ENCODE results near the gene SIDT2. TPM values are rescaled to one million over a fixed set of nuclear protein-coding genes. Genes with fewer than 3 reads are reported as not detected.

Gene SIDT2
- total RNA-seq, 4 donors from 2014 or later: 72.6 to 132 (median 125) TPM

DNA sequence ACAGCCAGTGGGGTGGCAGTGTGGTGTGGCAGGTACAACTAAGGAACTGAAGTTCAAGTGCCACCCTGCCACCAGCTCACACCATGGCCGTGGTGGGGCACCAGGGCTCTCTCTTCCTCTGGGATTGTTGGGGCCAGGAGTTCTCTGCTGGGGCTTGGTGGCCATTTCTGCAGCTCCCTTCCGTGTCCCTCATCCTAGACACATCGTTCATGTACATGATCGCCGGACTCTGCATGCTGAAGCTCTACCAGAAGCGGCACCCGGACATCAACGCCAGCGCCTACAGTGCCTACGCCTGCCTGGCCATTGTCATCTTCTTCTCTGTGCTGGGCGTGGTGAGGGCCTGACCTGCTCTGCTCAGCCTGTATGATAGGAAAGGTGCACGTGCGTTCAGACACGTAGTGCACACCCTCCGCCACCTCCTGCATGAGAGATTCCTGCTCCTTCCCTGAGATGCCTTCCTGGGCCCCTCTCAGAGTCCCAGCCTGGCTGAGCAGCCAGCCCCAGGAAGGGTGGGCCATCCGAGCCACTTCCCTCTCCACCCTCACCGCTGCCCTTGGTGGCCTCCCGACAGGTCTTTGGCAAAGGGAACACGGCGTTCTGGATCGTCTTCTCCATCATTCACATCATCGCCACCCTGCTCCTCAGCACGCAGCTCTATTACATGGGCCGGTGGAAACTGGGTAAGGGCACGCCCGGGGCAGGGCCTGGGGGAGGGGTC is 13.3 kb downstream of the SIDT2 start:
- Histone ChIP-seq H3K9me3 (no peaks in the 10 kb centered on the region), H3K4me1 (peaks cover 0 to 10% (median 0%) of the 10 kb centered on the region in 4 donors), H3K4me3 (no peak overlapping the region), H3K27me3 (no peaks in the 10 kb centered on the region), H3K27ac (no peak overlapping the region), H3K36me3 (peaks cover 0 to 95% (median 32%) of the 10 kb centered on the region in 3 donors)
- 95% methylated on average over 21 to 26 of the region's 26 CpGs for WGBS, 2 donors
- DNase-seq (ENCODE audit: low spot score in 2 of 2): no peak
- TF ChIP-seq, protein P1, sequence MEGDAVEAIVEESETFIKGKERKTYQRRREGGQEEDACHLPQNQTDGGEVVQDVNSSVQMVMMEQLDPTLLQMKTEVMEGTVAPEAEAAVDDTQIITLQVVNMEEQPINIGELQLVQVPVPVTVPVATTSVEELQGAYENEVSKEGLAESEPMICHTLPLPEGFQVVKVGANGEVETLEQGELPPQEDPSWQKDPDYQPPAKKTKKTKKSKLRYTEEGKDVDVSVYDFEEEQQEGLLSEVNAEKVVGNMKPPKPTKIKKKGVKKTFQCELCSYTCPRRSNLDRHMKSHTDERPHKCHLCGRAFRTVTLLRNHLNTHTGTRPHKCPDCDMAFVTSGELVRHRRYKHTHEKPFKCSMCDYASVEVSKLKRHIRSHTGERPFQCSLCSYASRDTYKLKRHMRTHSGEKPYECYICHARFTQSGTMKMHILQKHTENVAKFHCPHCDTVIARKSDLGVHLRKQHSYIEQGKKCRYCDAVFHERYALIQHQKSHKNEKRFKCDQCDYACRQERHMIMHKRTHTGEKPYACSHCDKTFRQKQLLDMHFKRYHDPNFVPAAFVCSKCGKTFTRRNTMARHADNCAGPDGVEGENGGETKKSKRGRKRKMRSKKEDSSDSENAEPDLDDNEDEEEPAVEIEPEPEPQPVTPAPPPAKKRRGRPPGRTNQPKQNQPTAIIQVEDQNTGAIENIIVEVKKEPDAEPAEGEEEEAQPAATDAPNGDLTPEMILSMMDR (IDR thresholded peaks at IDR 0.05): no peak
- TF ChIP-seq EP300 (IDR thresholded peaks at IDR 0.05) (no peak), POLR2A (IDR thresholded peaks at IDR 0.05) (no peak)

DNA sequence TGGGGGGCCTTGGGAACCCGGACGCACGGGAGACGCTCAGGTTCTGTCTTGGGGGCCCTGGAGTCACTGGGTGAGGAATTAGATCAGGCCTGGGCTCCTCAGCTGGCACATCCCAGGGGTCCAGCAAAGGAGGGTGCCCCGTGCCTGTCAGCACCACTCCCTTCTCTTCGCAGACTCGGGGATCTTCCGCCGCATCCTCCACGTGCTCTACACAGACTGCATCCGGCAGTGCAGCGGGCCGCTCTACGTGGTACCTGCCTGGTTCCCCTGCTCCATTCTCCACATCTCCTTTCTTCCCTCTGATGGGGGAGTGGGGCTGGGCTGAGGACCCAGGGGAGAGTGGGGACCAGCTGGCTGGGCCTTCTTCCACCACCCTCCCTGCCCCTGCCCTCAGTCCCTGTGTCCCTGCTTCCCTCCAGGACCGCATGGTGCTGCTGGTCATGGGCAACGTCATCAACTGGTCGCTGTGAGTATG is 13.9 kb downstream of the SIDT2 start:
- H3K4me3 ChIP-seq: no peak overlapping the region
- H3K27ac ChIP-seq: no peak overlapping the region
- H3K36me3 ChIP-seq: peaks cover 0 to 95% (median 32%) of the 10 kb centered on the region in 3 donors
- no peak for TF ChIP-seq EP300 (IDR thresholded peaks at IDR 0.05)
- H3K27me3 ChIP-seq: no peaks in the 10 kb centered on the region
- no peak for DNase-seq (ENCODE audit: low spot score in 2 of 2)
- H3K4me1 ChIP-seq: peaks cover 0 to 4% (median 0%) of the 10 kb centered on the region in 4 donors
- WGBS, 2 donors: 88 to 94% methylated on average over 13 to 17 of the region's 17 CpGs
- no peaks in the 10 kb centered on the region for H3K9me3 ChIP-seq

DNA sequence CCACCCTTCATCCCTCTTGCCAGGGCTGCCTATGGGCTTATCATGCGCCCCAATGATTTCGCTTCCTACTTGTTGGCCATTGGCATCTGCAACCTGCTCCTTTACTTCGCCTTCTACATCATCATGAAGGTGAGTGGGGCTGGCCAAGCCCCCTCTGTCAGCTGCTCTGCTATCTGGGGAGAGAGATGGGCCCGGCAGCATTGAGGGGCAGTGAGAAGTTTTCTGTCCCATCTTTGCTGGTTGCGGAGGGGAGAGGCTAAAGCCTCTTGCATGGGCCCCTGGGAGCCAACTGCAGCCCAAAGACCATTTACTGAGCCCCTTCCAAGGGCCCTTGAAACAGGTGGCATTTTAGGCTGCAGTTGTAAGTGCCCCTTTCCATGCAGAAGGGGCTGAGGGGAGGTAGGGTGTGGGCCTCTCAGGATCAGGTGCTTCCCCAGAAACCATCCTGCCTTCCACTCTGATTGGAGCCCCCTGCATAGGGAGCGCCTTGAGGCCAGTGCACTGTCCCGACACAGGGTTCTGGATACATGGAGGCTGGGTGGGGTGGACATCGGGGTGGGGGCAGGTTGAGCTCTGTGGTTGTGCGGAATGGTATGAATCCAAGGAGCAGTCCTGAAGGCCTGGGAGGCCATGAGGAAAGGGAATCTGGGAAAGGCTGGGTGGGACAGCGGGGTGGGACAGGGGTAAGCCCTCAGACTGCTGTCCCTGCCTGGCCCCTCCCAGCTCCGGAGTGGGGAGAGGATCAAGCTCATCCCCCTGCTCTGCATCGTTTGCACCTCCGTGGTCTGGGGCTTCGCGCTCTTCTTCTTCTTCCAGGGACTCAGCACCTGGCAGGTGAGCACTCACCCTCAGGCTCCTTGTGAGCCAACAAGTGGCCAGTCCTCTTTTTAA is 14.8 kb downstream of the SIDT2 start:
- TF ChIP-seq POLR2A (IDR thresholded peaks at IDR 0.05) (no peak), EP300 (IDR thresholded peaks at IDR 0.05) (no peak)
- TF ChIP-seq, protein P1 (IDR thresholded peaks at IDR 0.05): no peak
- no peaks in the 10 kb centered on the region for H3K27me3 ChIP-seq
- no peak overlapping the region for H3K4me3 ChIP-seq
- WGBS, 2 donors: 92 to 95% methylated on average over 15 of the region's 15 CpGs
- DNase-seq (ENCODE audit: low spot score in 2 of 2): no peak
- H3K36me3 ChIP-seq: peaks cover 0 to 94% (median 32%) of the 10 kb centered on the region in 3 donors
- no peaks in the 10 kb centered on the region for H3K9me3 ChIP-seq
- H3K27ac ChIP-seq: no peak overlapping the region
- H3K4me1 ChIP-seq: peaks cover 0 to 8% (median 4%) of the 10 kb centered on the region in 4 donors

DNA sequence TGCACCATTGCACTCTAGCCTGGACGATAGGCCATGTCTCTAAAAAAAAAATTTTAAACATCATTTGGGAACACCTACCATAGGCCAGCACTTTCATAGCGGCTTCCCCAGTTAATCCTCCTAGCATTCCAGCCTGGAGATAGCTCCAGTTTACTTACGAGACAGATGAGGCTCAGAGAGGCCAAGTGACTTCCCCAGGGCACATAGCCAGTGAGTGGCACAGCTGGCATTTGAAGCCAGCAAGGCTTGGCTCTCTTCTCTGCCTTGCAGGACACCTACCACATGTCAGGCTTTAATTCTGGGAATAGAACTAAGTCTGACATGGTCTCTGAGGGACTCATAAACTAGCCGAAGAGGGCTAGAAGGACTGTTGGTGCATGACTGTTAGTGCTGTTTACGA is 15.7 kb downstream of the SIDT2 start:
- 82 to 86% methylated on average over 5 of the region's 5 CpGs for WGBS, 2 donors
- TF ChIP-seq EP300 (IDR thresholded peaks at IDR 0.05) (no peak), POLR2A (IDR thresholded peaks at IDR 0.05) (no peak)
- TF ChIP-seq, protein P1 (IDR thresholded peaks at IDR 0.05): no peak
- Histone ChIP-seq H3K4me1 (peaks cover 0 to 17% (median 13%) of the 10 kb centered on the region in 4 donors), H3K27me3 (no peaks in the 10 kb centered on the region), H3K4me3 (no peak overlapping the region), H3K36me3 (peaks cover 0 to 85% (median 31%) of the 10 kb centered on the region in 3 donors), H3K9me3 (no peaks in the 10 kb centered on the region), H3K27ac (no peak overlapping the region)
- no peak for DNase-seq (ENCODE audit: low spot score in 2 of 2)

DNA sequence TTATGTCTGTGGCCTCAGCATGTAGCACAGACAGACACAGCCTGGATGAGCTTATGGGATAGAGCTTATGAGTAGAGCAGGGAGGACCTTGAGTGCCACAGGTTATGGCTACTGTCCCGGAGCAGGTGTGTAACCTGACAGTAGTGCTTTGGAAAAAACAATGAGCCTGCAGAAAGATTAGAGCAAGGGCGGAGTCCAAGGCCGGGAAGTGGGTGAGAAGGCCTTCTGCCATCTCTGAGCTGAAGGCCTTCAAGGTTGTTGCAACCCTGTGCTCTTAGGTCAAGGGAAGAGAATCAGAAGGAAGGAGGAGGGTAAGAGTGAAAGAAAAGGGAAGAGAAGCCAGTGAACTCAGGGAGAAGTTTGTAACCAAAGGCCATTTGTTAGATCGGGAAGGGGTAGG is 16.7 kb downstream of the SIDT2 start:
- Histone ChIP-seq H3K27ac (no peak overlapping the region), H3K9me3 (no peaks in the 10 kb centered on the region), H3K4me1 (peaks cover 0 to 22% (median 14%) of the 10 kb centered on the region in 4 donors), H3K36me3 (peaks cover 0 to 75% (median 25%) of the 10 kb centered on the region in 3 donors), H3K4me3 (no peak overlapping the region), H3K27me3 (no peaks in the 10 kb centered on the region)
- WGBS, 2 donors: 82 to 84% methylated on average over 4 of the region's 4 CpGs
- no peak for TF ChIP-seq POLR2A (IDR thresholded peaks at IDR 0.05)
- no peak for TF ChIP-seq EP300 (IDR thresholded peaks at IDR 0.05)
- TF ChIP-seq, protein P1 (IDR thresholded peaks at IDR 0.05): no peak
- no peak for DNase-seq (ENCODE audit: low spot score in 2 of 2)

Data from tibial nerve (tissue), 4 donors.